Natural killer cell (primary cell): ENCODE measurements around the gene IGSF3. TPM values are rescaled to one million over a fixed set of nuclear protein-coding genes. Genes with fewer than 3 reads are reported as not detected.
"Not testable (repeated sequence)": the region's sequence is repeated elsewhere in the genome, so short reads cannot be mapped to it uniquely, and the experiment has no call there.

Experiments used
- ATAC-seq, 3 donors: fragments of 150-1000 bp in 2 of 3; fragments of 200-7000 bp in 1 of 3; cut with Tn5 transposase; 1 replicate in 1 of 3; 2 replicates in 2 of 3; pipeline ENCODE4 v1.10.0; 2021; ENCODE audit warnings: mild to moderate bottlenecking in 2 of 3, moderate library complexity in 2 of 3
- DNase-seq, 2 donors: peaks; one replicate each; pipeline versions ENCODE4 v3.0.0 to v3.0.0-alpha.2; 2013 to 2021; ENCODE audit warnings: mixed read lengths in 1 of 2
- H3K27ac ChIP-seq: one replicate; pipeline ENCODE4 v1.5.1; 2013; ENCODE audit warnings: mild to moderate bottlenecking, low read length
- H3K27me3 ChIP-seq: one replicate; pipeline ENCODE4 v1.6.1; 2013; ENCODE audit warnings: low read length; ENCODE audit not compliant: control insufficient read depth, insufficient read depth
- H3K36me3 ChIP-seq: one replicate; pipeline ENCODE4 v1.6.1; 2013; ENCODE audit warnings: low read length; ENCODE audit not compliant: control insufficient read depth, insufficient read depth
- H3K4me1 ChIP-seq: one replicate; pipeline ENCODE4 v1.6.1; 2013; ENCODE audit warnings: low read length; ENCODE audit not compliant: control insufficient read depth, insufficient read depth
- H3K4me3 ChIP-seq: one replicate; pipeline ENCODE4 v1.5.1; 2013; ENCODE audit warnings: low read length
- H3K9me3 ChIP-seq: one replicate; pipeline ENCODE4 v1.6.1; 2013; ENCODE audit warnings: low read length; ENCODE audit not compliant: control insufficient read depth, insufficient read depth
- H3K27ac Mint-ChIP-seq, 2 donors: one replicate each; pipeline ENCODE4 v1.8.0; 2022; ENCODE audit warnings: mild to moderate bottlenecking in 2 of 2, mixed read lengths in 2 of 2, moderate library complexity in 1 of 2
- H3K27me3 Mint-ChIP-seq, 2 donors: one replicate each; pipeline ENCODE4 v1.8.0; 2022; ENCODE audit warnings: low read depth in 2 of 2, mixed read lengths in 2 of 2
- H3K36me3 Mint-ChIP-seq: one replicate; pipeline ENCODE4 v1.8.0; 2022; ENCODE audit warnings: mixed read lengths
- H3K4me1 Mint-ChIP-seq, 2 donors: one replicate each; pipeline ENCODE4 v1.8.0; 2022; ENCODE audit warnings: mixed read lengths in 2 of 2
- H3K4me3 Mint-ChIP-seq: one replicate; pipeline ENCODE4 v1.8.0; 2022; ENCODE audit warnings: mild to moderate bottlenecking, moderate library complexity, mixed read lengths
- H3K9me3 Mint-ChIP-seq, 2 donors: one replicate each; pipeline ENCODE4 v1.8.0; 2022; ENCODE audit warnings: mixed read lengths in 2 of 2
- WGBS: methylation state at CpG from one replicate; pipeline ENCODE4 v1.1.7; 2013; ENCODE audit warnings: missing lambda C conversion rate; ENCODE audit not compliant: insufficient coverage; 5-methylcytosine and 5-hydroxymethylcytosine counted together
- intact Hi-C: fragments of 100-400 bp; cut with micrococcal nuclease; formaldehyde crosslinking; loops from one replicate; pipeline ENCODE4 v1.14.2; 2022
- total RNA-seq, 4 donors: library from RNA; stranded (reverse); fragments of 120-200 nt in 1 of 4; gene quantifications; one replicate each; pipeline versions ENCODE4 v1.2.3 to v1.2.4, GENCODE V29; 2013 to 2022
- TF ChIP-seq, protein P1 (sequence below): fragments of 200-600 bp; IDR thresholded peaks from one replicate; pipeline ENCODE4 v1.8.0; 2022; ENCODE audit warnings: antibody characterized with exemption

The IGSF3 gene
- total RNA-seq, 3 donors from 2014 or later (not counting 1 experiment from before 2014, with no cell fraction given): 0.05 to 0.14 TPM; not detected in 1

DNA sequence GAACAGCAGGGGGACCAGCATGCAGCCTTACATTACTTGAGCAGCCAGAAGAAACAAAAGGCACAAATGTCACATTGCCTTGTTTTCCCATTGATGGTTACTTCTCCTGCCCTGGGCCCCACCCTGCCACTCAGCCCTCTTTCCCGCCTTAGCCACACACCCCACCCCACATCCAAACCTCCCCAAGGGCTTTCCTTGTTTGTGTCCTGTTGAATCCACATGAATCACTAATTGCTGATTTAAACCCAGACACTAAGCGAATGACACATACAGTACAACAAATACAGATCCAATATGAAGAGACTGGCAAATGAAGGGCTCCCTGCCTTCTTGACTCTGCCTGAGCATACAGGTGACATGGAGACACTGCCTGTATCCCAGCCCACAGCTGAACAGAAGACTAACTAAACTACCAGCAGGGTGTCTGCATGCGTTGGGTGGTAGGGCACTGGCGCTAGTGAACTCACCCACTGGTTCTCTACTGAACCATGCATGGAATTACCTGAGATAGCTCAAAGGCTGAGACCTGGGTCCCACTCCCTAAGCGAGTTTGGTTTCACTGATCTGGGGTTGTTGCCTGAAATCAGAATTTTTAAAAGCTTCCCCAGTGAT is 3.1 kb downstream of the IGSF3 start:
- Histone ChIP-seq H3K9me3 (no peaks in the 10 kb centered on the region), H3K4me1 (peaks cover 10% of the 10 kb centered on the region), H3K36me3 (no peaks in the 10 kb centered on the region), H3K27ac (no peak overlapping the region), H3K4me3 (no peak overlapping the region), H3K27me3 (peaks cover 23% of the 10 kb centered on the region)
- Mint-ChIP-seq H3K27ac (no peak overlapping the region), H3K4me3 (no peak overlapping the region), H3K27me3 (peaks cover 45 to 46% of the 10 kb centered on the region in 2 donors), H3K9me3 (no peaks in the 10 kb centered on the region), H3K36me3 (no peaks in the 10 kb centered on the region), H3K4me1 (peaks cover 7 to 9% of the 10 kb centered on the region in 2 donors)
- DNase-seq: no peak
- TF ChIP-seq, protein P1, sequence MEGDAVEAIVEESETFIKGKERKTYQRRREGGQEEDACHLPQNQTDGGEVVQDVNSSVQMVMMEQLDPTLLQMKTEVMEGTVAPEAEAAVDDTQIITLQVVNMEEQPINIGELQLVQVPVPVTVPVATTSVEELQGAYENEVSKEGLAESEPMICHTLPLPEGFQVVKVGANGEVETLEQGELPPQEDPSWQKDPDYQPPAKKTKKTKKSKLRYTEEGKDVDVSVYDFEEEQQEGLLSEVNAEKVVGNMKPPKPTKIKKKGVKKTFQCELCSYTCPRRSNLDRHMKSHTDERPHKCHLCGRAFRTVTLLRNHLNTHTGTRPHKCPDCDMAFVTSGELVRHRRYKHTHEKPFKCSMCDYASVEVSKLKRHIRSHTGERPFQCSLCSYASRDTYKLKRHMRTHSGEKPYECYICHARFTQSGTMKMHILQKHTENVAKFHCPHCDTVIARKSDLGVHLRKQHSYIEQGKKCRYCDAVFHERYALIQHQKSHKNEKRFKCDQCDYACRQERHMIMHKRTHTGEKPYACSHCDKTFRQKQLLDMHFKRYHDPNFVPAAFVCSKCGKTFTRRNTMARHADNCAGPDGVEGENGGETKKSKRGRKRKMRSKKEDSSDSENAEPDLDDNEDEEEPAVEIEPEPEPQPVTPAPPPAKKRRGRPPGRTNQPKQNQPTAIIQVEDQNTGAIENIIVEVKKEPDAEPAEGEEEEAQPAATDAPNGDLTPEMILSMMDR: no peak
- no peak for ATAC-seq
- intact Hi-C loops: no loop called here
- WGBS: 95% methylated on average over 5 of the region's 5 CpGs

DNA sequence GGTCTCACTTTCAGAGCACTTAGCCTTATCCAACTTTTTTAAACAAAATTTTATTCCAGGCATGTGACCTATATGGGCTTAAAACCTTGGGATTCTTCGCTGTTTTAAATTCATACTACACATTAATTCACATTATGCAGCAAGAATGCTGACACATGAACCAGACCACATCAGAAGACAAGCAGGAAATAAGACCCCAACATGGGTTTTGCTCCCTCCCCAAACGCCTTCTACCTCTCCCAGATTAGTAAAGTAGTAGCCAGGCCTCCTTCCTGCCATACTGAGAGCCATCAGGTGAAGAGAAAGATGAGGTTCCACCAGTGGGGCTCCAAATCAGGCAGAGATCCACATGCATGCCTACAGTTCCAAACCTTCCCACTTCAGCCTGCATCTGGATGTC is 3.7 kb downstream of the IGSF3 start:
- ATAC-seq (no peak), DNase-seq (no peak)
- Histone ChIP-seq H3K36me3 (no peaks in the 10 kb centered on the region), H3K9me3 (no peaks in the 10 kb centered on the region), H3K27ac (no peak overlapping the region), H3K4me1 (peaks cover 10% of the 10 kb centered on the region), H3K27me3 (peaks cover 23% of the 10 kb centered on the region), H3K4me3 (no peak overlapping the region)
- Mint-ChIP-seq H3K27me3 (peaks cover 43 to 44% of the 10 kb centered on the region in 2 donors), H3K4me3 (no peak overlapping the region), H3K4me1 (peaks cover 7 to 9% of the 10 kb centered on the region in 2 donors), H3K36me3 (no peaks in the 10 kb centered on the region), H3K9me3 (no peaks in the 10 kb centered on the region), H3K27ac (no peak overlapping the region)
- TF ChIP-seq, protein P1: no peak
- intact Hi-C loops: no loop called here
- WGBS: 26% methylated on average over 2 of the region's 2 CpGs

DNA sequence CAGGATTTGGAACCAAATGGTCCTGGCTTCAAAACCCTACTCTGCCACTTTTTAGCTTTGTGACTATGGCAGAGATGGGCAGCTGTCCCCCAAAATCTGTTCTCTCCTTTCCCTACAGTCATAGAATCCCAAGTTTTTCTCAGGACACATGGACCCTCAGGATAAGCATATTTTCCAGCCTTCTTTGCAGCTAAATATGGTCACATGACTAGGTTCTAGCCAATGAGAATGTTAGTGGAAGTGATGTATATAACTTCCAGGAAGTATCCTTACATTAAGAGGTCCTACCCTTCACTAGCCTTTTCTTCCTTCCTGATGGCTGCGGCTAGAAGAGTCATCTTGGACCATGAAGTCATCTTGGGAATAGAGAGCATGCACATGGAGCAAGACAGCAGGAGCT is 5.9 kb downstream of the IGSF3 start:
- Mint-ChIP-seq H3K4me1 (peaks cover 7% of the 10 kb centered on the region in 2 donors), H3K27ac (no peak overlapping the region), H3K4me3 (no peak overlapping the region), H3K36me3 (no peaks in the 10 kb centered on the region), H3K9me3 (no peaks in the 10 kb centered on the region), H3K27me3 (peaks cover 34 to 35% of the 10 kb centered on the region in 2 donors)
- DNase-seq: no peak
- WGBS: 100% methylated on average over 1 of the region's 1 CpG
- TF ChIP-seq, protein P1: no peak
- no peak for ATAC-seq
- intact Hi-C loops: no loop called here
- no peak overlapping the region for H3K27ac ChIP-seq
- H3K36me3 ChIP-seq: no peaks in the 10 kb centered on the region
- no peak overlapping the region for H3K4me3 ChIP-seq
- H3K9me3 ChIP-seq: no peaks in the 10 kb centered on the region
- H3K27me3 ChIP-seq: peaks cover 17% of the 10 kb centered on the region
- H3K4me1 ChIP-seq: peaks cover 3% of the 10 kb centered on the region

DNA sequence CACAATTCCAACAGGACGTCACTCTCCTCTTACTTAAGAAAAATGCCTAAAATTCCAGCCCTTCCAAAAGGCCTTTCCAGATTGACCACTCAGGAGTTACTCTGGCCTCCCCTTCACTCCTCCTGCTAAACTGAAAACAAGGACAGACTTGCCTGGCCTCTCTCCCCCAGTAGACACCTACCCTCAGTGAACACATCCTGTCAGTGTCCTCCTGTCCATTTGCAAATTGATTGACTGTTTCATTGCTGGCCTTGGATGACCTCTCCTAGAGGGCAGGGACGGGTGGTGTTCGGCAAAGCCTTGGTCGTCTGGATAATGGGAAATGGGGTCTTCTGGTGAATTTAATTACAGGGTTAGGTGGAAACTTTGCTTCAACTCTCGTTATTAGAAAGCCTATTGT is 8.9 kb downstream of the IGSF3 start:
- H3K27ac Mint-ChIP-seq, H3K27me3 ChIP-seq, H3K36me3 Mint-ChIP-seq, H3K9me3 ChIP-seq, H3K9me3 Mint-ChIP-seq, H3K36me3 ChIP-seq, intact Hi-C loops, H3K4me3 Mint-ChIP-seq, H3K4me1 Mint-ChIP-seq, H3K27ac ChIP-seq, H3K4me1 ChIP-seq, H3K4me3 ChIP-seq, ATAC-seq, DNase-seq: not testable (repeated sequence)
- H3K27me3 Mint-ChIP-seq: peaks cover 13 to 14% of the 10 kb centered on the region in 2 donors
- WGBS: 83% methylated on average over 5 of the region's 5 CpGs

DNA sequence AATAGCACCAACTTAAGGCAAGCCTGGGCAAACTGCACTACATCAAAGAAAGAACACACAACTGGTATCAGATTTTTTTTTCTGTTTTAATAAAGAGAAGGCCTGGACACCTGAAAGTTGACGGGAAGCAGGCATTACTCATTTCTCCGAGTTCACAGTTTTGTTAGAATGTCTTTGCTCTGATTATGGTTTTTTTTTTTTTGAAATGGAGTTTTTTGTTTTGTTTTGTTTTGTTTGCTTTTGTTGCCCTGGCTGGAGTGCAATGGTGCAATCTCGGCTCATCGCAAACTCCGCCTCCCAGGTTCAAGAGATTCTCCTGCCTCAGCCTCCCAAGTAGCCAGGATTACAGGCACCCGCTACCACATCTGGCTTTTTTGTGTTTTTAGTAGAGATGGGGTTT is 9.7 kb downstream of the IGSF3 start:
- H3K9me3 ChIP-seq, H3K27ac Mint-ChIP-seq, ATAC-seq, H3K4me3 Mint-ChIP-seq, H3K4me1 ChIP-seq, H3K4me1 Mint-ChIP-seq, intact Hi-C loops, DNase-seq, H3K9me3 Mint-ChIP-seq, H3K27ac ChIP-seq, H3K4me3 ChIP-seq, H3K27me3 ChIP-seq, H3K36me3 Mint-ChIP-seq, H3K36me3 ChIP-seq: not testable (repeated sequence)
- peaks cover 10 to 12% of the 10 kb centered on the region in 2 donors for H3K27me3 Mint-ChIP-seq
- WGBS: 84% methylated on average over 6 of the region's 6 CpGs
